Measurements from ENCODE around the gene BTBD17.

The BTBD17 gene

GRCh38 chr17:74332763-74333283, 28.8 kb downstream of the BTBD17 start:
- no peak for DNase-seq

- DNase-seq, result no peak
Observed at GRCh38 chr17:74332017-74332650, 29.5 kb downstream of the BTBD17 start.

- no peak for DNase-seq
Observed at GRCh38 chr17:74330446-74330845, 31.2 kb downstream of the BTBD17 start.

- DNase-seq, result no peak
Observed at GRCh38 chr17:74329378-74329777, 32.3 kb downstream of the BTBD17 start.

- no peak for DNase-seq
Observed at GRCh38 chr17:74328487-74328886, 33.2 kb downstream of the BTBD17 start.

- no peak for DNase-seq
Observed at GRCh38 chr17:74326506-74326905, 35.2 kb downstream of the BTBD17 start.

- DNase-seq, result no peak
Observed at GRCh38 chr17:74325743-74326379, 35.8 kb downstream of the BTBD17 start, which contains the start of gene KIF19. Gene KIF19 (plus strand): TSS chr17:74326226. CDS start chr17:74326350, 124 bp downstream.

GRCh38 chr17:74325376-74325742, 36.3 kb downstream of the BTBD17 start:
- no peak for DNase-seq

GRCh38 chr17:74324521-74324920, 37.1 kb downstream of the BTBD17 start:
- DNase-seq, result no peak

GRCh38 chr17:74318391-74318790, 43.3 kb downstream of the BTBD17 start:
- DNase-seq, result no peak

- no peak for DNase-seq
Observed at GRCh38 chr17:74317071-74317470, 44.6 kb downstream of the BTBD17 start.

- DNase-seq, result no peak
Observed at GRCh38 chr17:74316220-74316619, 45.4 kb downstream of the BTBD17 start.

- no peak for DNase-seq
Observed at GRCh38 chr17:74314877-74315276, 46.8 kb downstream of the BTBD17 start.

GRCh38 chr17:74309902-74310301, 51.8 kb downstream of the BTBD17 start:
- no peak for DNase-seq

GRCh38 chr17:74307984-74308773, 53.5 kb downstream of the BTBD17 start:
- DNase-seq, result peak; percentile 55 to 75
